SK-N-SH (cell line): ENCODE results near the gene RAP1GAP. TPM values are rescaled to one million over a fixed set of nuclear protein-coding genes. Genes with fewer than 3 reads are reported as not detected.

Experiments used
- CTCF ChIA-PET: fragments of 300-600, 350-600 bp; formaldehyde crosslinking; extraction: SDS; loops from one replicate; lab custom pipeline; 2021; lab: Yijun Ruan, JAX
- POLR2A ChIA-PET: fragments of 350-600 bp; sonication (Branson Sonifier 250); formaldehyde crosslinking; extraction: SDS; loops from one replicate; lab custom pipeline; 2020; ENCODE audit warnings: antibody characterized with exemption, inconsistent platforms; lab: Yijun Ruan, JAX
- DNase-seq: peaks from one replicate; pipeline ENCODE4 v3.0.0; 2012
- H2AFZ ChIP-seq: fragments of 200-600 bp; sonication (generic); 2 replicates; pipeline ENCODE4 v1.8.1; 2016; ENCODE audit warnings: antibody characterized with exemption, mild to moderate bottlenecking, low read depth
- H3F3A ChIP-seq: fragments of 200-600 bp; sonication (generic); replicated peaks from 2 replicates; pipeline ENCODE3; 2016; ENCODE audit warnings: antibody characterized with exemption, mild to moderate bottlenecking; ENCODE audit not compliant: insufficient read depth
- H3K27ac ChIP-seq, 2 experiments: fragments of 200-500 bp in 1 of 2; fragments of 200-600 bp in 1 of 2; sonication (Bioruptor generic) in 1 of 2; sonication (generic), shearing (Covaris generic) in 1 of 2; 2 replicates each; pipeline versions ENCODE4 v1.5.1 to v1.6.1; 2014 to 2016; ENCODE audit warnings: low read depth in 2 of 2, inconsistent platforms in 1 of 2, low read length in 1 of 2, mild to moderate bottlenecking in 1 of 2, mixed read lengths in 1 of 2
- H3K27me3 ChIP-seq: fragments of 200-600 bp; sonication (generic), shearing (Covaris generic); 2 replicates; pipeline ENCODE4 v1.6.1; 2016; ENCODE audit warnings: mixed run types; ENCODE audit not compliant: insufficient read depth
- H3K36me3 ChIP-seq, 2 experiments: fragments of 200-500 bp in 1 of 2; fragments of 200-600 bp in 1 of 2; sonication (Bioruptor generic) in 1 of 2; sonication (generic) in 1 of 2; replicated peaks in 1 of 2; 2 replicates each; pipeline versions ENCODE3 to v1.5.1; 2014 to 2016; ENCODE audit warnings: low read length in 1 of 2, mild to moderate bottlenecking in 1 of 2; ENCODE audit not compliant: insufficient read depth in 2 of 2, control insufficient read depth in 1 of 2
- H3K4me1 ChIP-seq, 2 experiments: fragments of 200-500 bp in 1 of 2; fragments of 200-600 bp in 1 of 2; sonication (Bioruptor generic) in 1 of 2; sonication (generic), shearing (Covaris generic) in 1 of 2; 2 replicates each; pipeline versions ENCODE4 v1.5.1 to v1.6.1; 2014 to 2016; ENCODE audit warnings: low read depth in 1 of 2, low read length in 1 of 2, mixed run types in 1 of 2; ENCODE audit not compliant: insufficient read depth in 2 of 2, control insufficient read depth in 1 of 2
- H3K4me2 ChIP-seq: fragments of 200-600 bp; sonication (generic), shearing (Covaris generic); 2 replicates; pipeline ENCODE4 v1.6.1; 2017; ENCODE audit warnings: mixed run types
- H3K4me3 ChIP-seq, 2 experiments: fragments of 200-500 bp in 1 of 2; fragments of 200-600 bp in 1 of 2; sonication (Bioruptor generic) in 1 of 2; sonication (generic), shearing (Covaris generic) in 1 of 2; 2 replicates each; pipeline versions ENCODE4 v1.5.1 to v1.8.1; 2014 to 2016; ENCODE audit warnings: low read depth in 2 of 2, inconsistent platforms in 1 of 2, low read length in 1 of 2, mild to moderate bottlenecking in 1 of 2, mixed read lengths in 1 of 2, moderate library complexity in 1 of 2
- H3K79me2 ChIP-seq: fragments of 200-600 bp; sonication (generic); 2 replicates; pipeline ENCODE4 v1.8.1; 2017; ENCODE audit warnings: mild to moderate bottlenecking; ENCODE audit not compliant: insufficient read depth
- H3K9ac ChIP-seq: fragments of 200-600 bp; sonication (generic); 2 replicates; pipeline ENCODE4 v1.6.1; 2017; ENCODE audit warnings: mixed run types
- H3K9me2 ChIP-seq: fragments of 200-600 bp; sonication (generic); 2 replicates; pipeline ENCODE4 v1.6.1; 2017; ENCODE audit warnings: mixed run types
- H3K9me3 ChIP-seq: fragments of 200-600 bp; sonication (generic); 2 replicates; pipeline ENCODE4 v1.6.1; 2017; ENCODE audit warnings: mixed run types, mild to moderate bottlenecking, moderate library complexity
- H4K20me1 ChIP-seq: fragments of 200-600 bp; sonication (generic); 2 replicates; pipeline ENCODE4 v1.6.1; 2017; ENCODE audit warnings: mild to moderate bottlenecking, mixed run types; ENCODE audit not compliant: insufficient read depth
- CTCF ChIP-seq: fragments of 200-600 bp; sonication (generic); IDR thresholded peaks from 2 replicates; pipeline ENCODE4 v1.6.1; 2017; ENCODE audit warnings: antibody characterized with exemption, mild to moderate bottlenecking, moderate library complexity
- ELF1 ChIP-seq: IDR thresholded peaks from 2 replicates; pipeline ENCODE4 v1.4.0; 2012
- EP300 ChIP-seq, 2 experiments: IDR thresholded peaks; 2 replicates each; pipeline versions ENCODE4 v1.4.0 to v1.6.1; 2012; ENCODE audit warnings: borderline replicate concordance in 1 of 2, low read depth in 1 of 2, low read length in 1 of 2
- FOSL2 ChIP-seq: IDR thresholded peaks from 2 replicates; pipeline ENCODE4 v1.4.0; 2012; ENCODE audit warnings: low read depth, mild to moderate bottlenecking, moderate library complexity, borderline replicate concordance
- FOXM1 ChIP-seq: IDR thresholded peaks from 2 replicates; pipeline ENCODE4 v1.4.0; 2012; ENCODE audit warnings: low read depth, mild to moderate bottlenecking
- GATA2 ChIP-seq: sonication (generic); formaldehyde crosslinking; IDR thresholded peaks from 2 replicates; pipeline ENCODE4 v1.5.0; 2020; ENCODE audit warnings: mild to moderate bottlenecking, missing genetic modification reagents
- MAX ChIP-seq: IDR thresholded peaks from 2 replicates; pipeline ENCODE4 v1.4.0; 2012; ENCODE audit warnings: low read depth
- MXI1 ChIP-seq: IDR thresholded peaks from 2 replicates; pipeline ENCODE4 v1.6.1; 2012; ENCODE audit warnings: mild to moderate bottlenecking, low read depth, low read length, improper control_type of control experiment
- NRF1 ChIP-seq: IDR thresholded peaks from 2 replicates; pipeline ENCODE4 v1.6.1; 2012; ENCODE audit warnings: low read depth, mild to moderate bottlenecking, low read length
- PBX3 ChIP-seq: IDR thresholded peaks from 2 replicates; pipeline ENCODE4; 2012
- RAD21 ChIP-seq: IDR thresholded peaks from 2 replicates; pipeline ENCODE4 v1.6.1; 2012; ENCODE audit warnings: mild to moderate bottlenecking, low read length
- RFX5 ChIP-seq: IDR thresholded peaks from 2 replicates; pipeline ENCODE4 v1.6.1; 2012; ENCODE audit warnings: mild to moderate bottlenecking, improper control_type of control experiment, low read length
- RXRA ChIP-seq: IDR thresholded peaks from 2 replicates; pipeline ENCODE4 v1.4.0; 2012; ENCODE audit warnings: low read depth, mild to moderate bottlenecking, borderline replicate concordance
- SMC3 ChIP-seq: IDR thresholded peaks from 2 replicates; pipeline ENCODE4 v1.6.1; 2012; ENCODE audit warnings: low read depth, low read length, improper control_type of control experiment
- TEAD4 ChIP-seq: IDR thresholded peaks from 2 replicates; pipeline ENCODE4 v1.4.0; 2012; ENCODE audit warnings: mild to moderate bottlenecking, borderline replicate concordance; ENCODE audit not compliant: insufficient read depth
- USF1 ChIP-seq: IDR thresholded peaks from 2 replicates; pipeline ENCODE4 v1.4.0; 2012; ENCODE audit warnings: low read depth, borderline replicate concordance
- USF2 ChIP-seq: fragments of 150-350 bp; IDR thresholded peaks from 2 replicates; pipeline ENCODE4 v1.6.1; 2017; ENCODE audit warnings: antibody characterized with exemption, low read length, low read depth, borderline replicate concordance
- YY1 ChIP-seq: IDR thresholded peaks from 2 replicates; pipeline ENCODE4 v1.4.0; 2012; ENCODE audit warnings: low read depth, mild to moderate bottlenecking
- ZBTB33 ChIP-seq: IDR thresholded peaks from 2 replicates; pipeline ENCODE4 v1.4.0; 2012; ENCODE audit warnings: low read depth, borderline replicate concordance
- WGBS: methylation state at CpG from one replicate; pipeline ENCODE4 v1.1.6; 2017; ENCODE audit warnings: low lambda C conversion rate; 5-methylcytosine and 5-hydroxymethylcytosine counted together
- polyA plus RNA-seq, 3 experiments: library from polyadenylated mRNA; depleted of rRNA; stranded (reverse); fragments of >200 nt; gene quantifications; 2 replicates each; pipeline ENCODE4 v1.2.3, GENCODE V29; 2012

Gene RAP1GAP
- polyA plus RNA-seq, 1 of the 3 experiments (the other 2 are of a cell fraction), result 0.99 TPM

GRCh38 chr1:21572735-21573277, 96.4 kb downstream of the RAP1GAP start:
- POLR2A ChIA-PET, result no interaction called here
- DNase-seq, result no peak

More at GRCh38 chr1:21572735-21573277, 96.4 kb downstream of the RAP1GAP start:
- peaks cover 7 to 11% of the 10 kb centered on the region in 2 experiments; a peak in 2 of 4 replicates for H3K4me1 ChIP-seq
- CTCF ChIA-PET, result interaction anchor here (0.6 to 6.2 kb wide), 20 partner anchors 16 to 340 kb away, joined by 3 to 133 read pairs (median 4); partner anchors contain the start of gene ALPL
- H3K36me3 ChIP-seq, result no peaks in the 10 kb centered on the region
- no peak overlapping the region for H3K27ac ChIP-seq
- H4K20me1 ChIP-seq, result no peaks in the 10 kb centered on the region
- H3F3A ChIP-seq, result no peaks in the 10 kb centered on the region
- no peak for TF ChIP-seq MXI1
- TF ChIP-seq MAX, result no peak
- no peak for TF ChIP-seq RAD21
- TF ChIP-seq USF1, result no peak
- no peak for TF ChIP-seq FOXM1
- no peak for TF ChIP-seq USF2
- TF ChIP-seq RXRA, result no peak
- TF ChIP-seq ZBTB33, result no peak
- TF ChIP-seq YY1, result no peak
- no peak for TF ChIP-seq ELF1
- TF ChIP-seq FOSL2, result no peak
- TF ChIP-seq CTCF, result no peak
- no peak for TF ChIP-seq NRF1
- no peak for TF ChIP-seq EP300 (IDR thresholded peaks at IDR 0.05; ENCODE audit: borderline replicate concordance in 1 of 2, low read depth in 1 of 2, low read length in 1 of 2)
- no peak for TF ChIP-seq GATA2
- no peak for TF ChIP-seq PBX3
- TF ChIP-seq TEAD4, result no peak
- TF ChIP-seq RFX5, result no peak
- no peak for TF ChIP-seq SMC3
- H3K4me3 ChIP-seq, result no peak overlapping the region
- no peaks in the 10 kb centered on the region for H3K27me3 ChIP-seq
- no peaks in the 10 kb centered on the region for H3K9me2 ChIP-seq
- no peak overlapping the region for H2AFZ ChIP-seq
- H3K79me2 ChIP-seq, result no peaks in the 10 kb centered on the region
- H3K9ac ChIP-seq, result no peak overlapping the region
- no peaks in the 10 kb centered on the region for H3K9me3 ChIP-seq
- H3K4me2 ChIP-seq, result no peak overlapping the region
- 87% methylated on average over 12 of the region's 13 CpGs for WGBS
